DOHH2 (cell line): ENCODE results near the gene GLS.

Source experiments
- CTCF ChIP-seq: fragments of 200-600 bp; sonication (generic); IDR thresholded peaks from one replicate; pipeline ENCODE4 v1.5.1; 2014; ENCODE audit warnings: antibody characterized with exemption, mild to moderate bottlenecking, low read depth, low read length; ENCODE audit not compliant: poor library complexity, severe bottlenecking
- EZH2phosphoT487 ChIP-seq: fragments of 200-600 bp; sonication (generic); IDR thresholded peaks from 2 replicates; pipeline ENCODE4 v1.6.1; 2017; ENCODE audit warnings: borderline replicate concordance, mild to moderate bottlenecking, antibody characterized with exemption, low read length, moderate library complexity, mixed read lengths

GRCh38 chr2:190982262-190983034 is 101.8 kb downstream of the GLS start:
- TF ChIP-seq CTCF (no peak), EZH2phosphoT487 (no peak)
